H9 (cell line): Measurements from ENCODE around the gene SNTN. TPM values are rescaled to one million over a fixed set of nuclear protein-coding genes. Genes with fewer than 3 reads are reported as not detected.

Source experiments
- DNase-seq: peaks from one replicate; pipeline ENCODE4 v3.0.0-alpha.2; 2017
- H2AFZ ChIP-seq: one replicate; pipeline ENCODE4 v1.6.1; 2013; ENCODE audit warnings: mild to moderate bottlenecking, low read length, control low read depth, moderate library complexity
- H2AK5ac ChIP-seq: 2 replicates; pipeline ENCODE4 v1.6.1; 2013; ENCODE audit warnings: low read length, control low read depth, mixed read lengths; ENCODE audit not compliant: insufficient read length
- H2BK120ac ChIP-seq: one replicate; pipeline ENCODE4 v1.6.1; 2013; ENCODE audit warnings: low read depth, mild to moderate bottlenecking, low read length, control low read depth, inconsistent platforms; ENCODE audit not compliant: poor library complexity, severe bottlenecking
- H2BK12ac ChIP-seq: 2 replicates; pipeline ENCODE4 v1.6.1; 2013; ENCODE audit warnings: low read length, control low read depth, mixed read lengths, low read depth; ENCODE audit not compliant: insufficient read length
- H2BK15ac ChIP-seq: 2 replicates; pipeline ENCODE4 v1.6.1; 2013; ENCODE audit warnings: low read depth, low read length, control low read depth
- H2BK20ac ChIP-seq: one replicate; pipeline ENCODE4 v1.6.1; 2013; ENCODE audit warnings: low read depth, mild to moderate bottlenecking, low read length, control low read depth, inconsistent platforms; ENCODE audit not compliant: poor library complexity, severe bottlenecking
- H2BK5ac ChIP-seq: 2 replicates; pipeline ENCODE4 v1.6.1; 2013; ENCODE audit warnings: low read length, control low read depth, mixed read lengths; ENCODE audit not compliant: insufficient read length
- H3K14ac ChIP-seq: 2 replicates; pipeline ENCODE4 v1.6.1; 2013; ENCODE audit warnings: low read length, control low read depth; ENCODE audit not compliant: insufficient read depth
- H3K18ac ChIP-seq: 2 replicates; pipeline ENCODE4 v1.6.1; 2013; ENCODE audit warnings: low read depth, mild to moderate bottlenecking, mixed read lengths, low read length, control low read depth; ENCODE audit not compliant: insufficient read length
- H3K23ac ChIP-seq: 2 replicates; pipeline ENCODE4 v1.6.1; 2013; ENCODE audit warnings: low read length, control low read depth, mixed read lengths, low read depth; ENCODE audit not compliant: insufficient read length
- H3K23me2 ChIP-seq: 2 replicates; pipeline ENCODE4 v1.6.1; 2013; ENCODE audit warnings: low read depth, mild to moderate bottlenecking, mixed read lengths, low read length, control low read depth; ENCODE audit not compliant: insufficient read length, poor library complexity, severe bottlenecking
- H3K27ac ChIP-seq: 2 replicates; pipeline ENCODE4 v1.5.1; 2013; ENCODE audit warnings: low read length, control low read depth, mixed read lengths, low read depth; ENCODE audit not compliant: insufficient read length
- H3K27me3 ChIP-seq: 2 replicates; pipeline ENCODE4 v1.6.1; 2013; ENCODE audit warnings: low read length, control low read depth, inconsistent platforms; ENCODE audit not compliant: insufficient read depth
- H3K4ac ChIP-seq: 2 replicates; pipeline ENCODE4 v1.6.1; 2013; ENCODE audit warnings: low read depth, mild to moderate bottlenecking, control low read depth, inconsistent platforms, low read length, moderate library complexity
- H3K4me1 ChIP-seq: 2 replicates; pipeline ENCODE4 v1.6.1; 2013; ENCODE audit warnings: low read length, control low read depth, inconsistent platforms; ENCODE audit not compliant: insufficient read depth
- H3K4me2 ChIP-seq: 2 replicates; pipeline ENCODE4 v1.6.1; 2013; ENCODE audit warnings: low read length, control low read depth, mixed read lengths; ENCODE audit not compliant: insufficient read length, insufficient read depth
- H3K56ac ChIP-seq: 2 replicates; pipeline ENCODE4 v1.6.1; 2013; ENCODE audit warnings: low read depth, mild to moderate bottlenecking, mixed read lengths, low read length, control low read depth; ENCODE audit not compliant: insufficient read length
- H3K79me1 ChIP-seq: 2 replicates; pipeline ENCODE4 v1.6.1; 2013; ENCODE audit warnings: low read depth, mild to moderate bottlenecking, moderate library complexity, low read length, control low read depth, inconsistent platforms; ENCODE audit not compliant: insufficient read depth, poor library complexity, severe bottlenecking
- H3K79me2 ChIP-seq: 2 replicates; pipeline ENCODE4 v1.6.1; 2013; ENCODE audit warnings: low read length, control low read depth, inconsistent platforms; ENCODE audit not compliant: insufficient read depth
- H3K9ac ChIP-seq: 2 replicates; pipeline ENCODE4 v1.6.1; 2013; ENCODE audit warnings: low read length, control low read depth, mixed read lengths; ENCODE audit not compliant: insufficient read length; ENCODE audit errors: extremely low read depth
- H3K9me3 ChIP-seq: one replicate; pipeline ENCODE4 v1.6.1; 2013; ENCODE audit warnings: low read depth, low read length, inconsistent platforms; ENCODE audit not compliant: control insufficient read depth
- H3T11ph ChIP-seq: one replicate; pipeline ENCODE4 v1.6.1; 2013; ENCODE audit warnings: mild to moderate bottlenecking, low read length, control low read depth, inconsistent platforms
- H4K20me1 ChIP-seq: one replicate; pipeline ENCODE4 v1.6.1; 2013; ENCODE audit not compliant: control insufficient read depth, insufficient read length, insufficient read depth
- H4K5ac ChIP-seq: 2 replicates; pipeline ENCODE4 v1.6.1; 2013; ENCODE audit warnings: low read depth, mild to moderate bottlenecking, mixed read lengths, low read length, control low read depth; ENCODE audit not compliant: insufficient read length
- H4K8ac ChIP-seq: replicated peaks from 2 replicates; pipeline ENCODE4 v1.6.1; 2013; ENCODE audit warnings: low read length, control low read depth, mixed read lengths, low read depth; ENCODE audit not compliant: insufficient read length
- H4K91ac ChIP-seq: 2 replicates; pipeline ENCODE4 v1.6.1; 2013; ENCODE audit warnings: low read depth, mild to moderate bottlenecking, moderate library complexity, mixed read lengths, low read length, control low read depth; ENCODE audit not compliant: insufficient read length
- H3K27ac Mint-ChIP-seq, 3 experiments: 2 replicates in 2 of 3; 3 replicates in 1 of 3; pipeline ENCODE4 v1.8.0; 2020 to 2021; ENCODE audit warnings: mixed read lengths in 3 of 3, mild to moderate bottlenecking in 1 of 3, moderate library complexity in 1 of 3
- H3K27me3 Mint-ChIP-seq: 2 replicates; pipeline ENCODE4 v1.8.0; 2021; ENCODE audit warnings: low read depth, mild to moderate bottlenecking, moderate library complexity, mixed read lengths
- H3K36me3 Mint-ChIP-seq, 3 experiments: 2 replicates in 2 of 3; 3 replicates in 1 of 3; pipeline ENCODE4 v1.8.0; 2020 to 2021; ENCODE audit warnings: low read depth in 3 of 3, mixed read lengths in 3 of 3; ENCODE audit not compliant: insufficient read depth in 1 of 3
- H3K4me1 Mint-ChIP-seq, 2 experiments: 2 replicates each; pipeline ENCODE4 v1.8.0; 2020; ENCODE audit warnings: mixed read lengths in 2 of 2
- H3K4me3 Mint-ChIP-seq, 2 experiments: 2 replicates in 1 of 2; 3 replicates in 1 of 2; pipeline ENCODE4 v1.8.0; 2020 to 2021; ENCODE audit warnings: mild to moderate bottlenecking in 2 of 2, mixed read lengths in 2 of 2, moderate library complexity in 1 of 2
- H3K9me3 Mint-ChIP-seq, 2 experiments: 2 replicates in 1 of 2; 3 replicates in 1 of 2; pipeline ENCODE4 v1.8.0; 2020; ENCODE audit warnings: mild to moderate bottlenecking in 2 of 2, mixed read lengths in 2 of 2, moderate library complexity in 1 of 2
- CTCF ChIP-seq: fragments of 200-600 bp; sonication (generic); conservative IDR thresholded peaks from 3 replicates; pipeline ENCODE4 v1.8.0; 2021; ENCODE audit warnings: antibody characterized with exemption, mild to moderate bottlenecking
- WGBS: extraction: QIAGEN DNeasy Blood & Tissue Kit; methylation state at CpG from one replicate; pipeline ENCODE4 v1.1.7; 2013; ENCODE audit warnings: missing lambda C conversion rate, low lambda C conversion rate, mixed read lengths; ENCODE audit not compliant: insufficient read length; ENCODE audit errors: extremely low coverage; 5-methylcytosine and 5-hydroxymethylcytosine counted together
- total RNA-seq: library from RNA; stranded (reverse); gene quantifications from 2 replicates; pipeline ENCODE4 v1.2.1, GENCODE V29; 2021

Gene SNTN
- total RNA-seq, 1 experiment from 2014 or later: not detected

GRCh38 chr3:63624941-63625560 is 27.4 kb upstream of the SNTN start:
- H3K4me1 Mint-ChIP-seq: peaks cover 27 to 33% of the 10 kb centered on the region in 2 experiments
- no peaks in the 10 kb centered on the region for H3K36me3 Mint-ChIP-seq
- no peak overlapping the region for H3K18ac ChIP-seq
- H3K27me3 ChIP-seq: no peaks in the 10 kb centered on the region
- H3K9ac ChIP-seq: no peak overlapping the region
- H3K4me2 ChIP-seq: no peak overlapping the region
- H4K91ac ChIP-seq: no peak overlapping the region
- H3K23me2 ChIP-seq: no peaks in the 10 kb centered on the region
- no peak overlapping the region for H2BK5ac ChIP-seq
- no peaks in the 10 kb centered on the region for H3K79me1 ChIP-seq
- no peak overlapping the region for H3K23ac ChIP-seq
- TF ChIP-seq CTCF: no peak
- no peak overlapping the region for H4K5ac ChIP-seq
- no peak overlapping the region for H2BK20ac ChIP-seq
- H3K4ac ChIP-seq: no peak overlapping the region
- no CpG with 5 or more reads among the region's 8 CpGs for WGBS
- no peak overlapping the region for H2BK15ac ChIP-seq
- no peak overlapping the region for H2BK12ac ChIP-seq
- no peaks in the 10 kb centered on the region for H3K9me3 ChIP-seq
- H2AK5ac ChIP-seq: no peak overlapping the region
- H3K79me2 ChIP-seq: no peaks in the 10 kb centered on the region
- H3K27ac ChIP-seq: no peak overlapping the region
- H3K27ac Mint-ChIP-seq: no peak overlapping the region
- H3K56ac ChIP-seq: no peak overlapping the region
- H4K8ac ChIP-seq: no peak overlapping the region
- H3K4me1 ChIP-seq: peaks cover 7% of the 10 kb centered on the region; the same call in 1 of the 2 replicates
- H3K9me3 Mint-ChIP-seq: no peaks in the 10 kb centered on the region
- H2BK120ac ChIP-seq: no peak overlapping the region
- no peak overlapping the region for H3K14ac ChIP-seq
- H4K20me1 ChIP-seq: no peaks in the 10 kb centered on the region
- H3K4me3 Mint-ChIP-seq: no peak overlapping the region
- H3T11ph ChIP-seq: no peak overlapping the region
- H2AFZ ChIP-seq: no peak overlapping the region
- H3K27me3 Mint-ChIP-seq: no peaks in the 10 kb centered on the region
- no peak for DNase-seq
